H1 (cell line): ENCODE data around the gene SECISBP2. TPM values are rescaled to one million over a fixed set of nuclear protein-coding genes. Genes with fewer than 3 reads are reported as not detected.

Source experiments
- ASH2L ChIP-seq: fragments of 200-600, 300-600 bp; sonication (generic); IDR thresholded peaks from one replicate; pipeline ENCODE4 v1.7.1; 2017; ENCODE audit warnings: low read length
- CBX8 ChIP-seq: fragments of 300-800, 300-1000 bp; sonication (generic); IDR thresholded peaks from 2 replicates; pipeline ENCODE4 v1.7.1; 2016; ENCODE audit warnings: low read depth, low read length, borderline replicate concordance
- POU5F1 ChIP-seq: IDR thresholded peaks from 2 replicates; pipeline ENCODE4 v1.6.1; 2011; ENCODE audit warnings: low read depth, mild to moderate bottlenecking, low read length, moderate library complexity
- RNF2 ChIP-seq: fragments of 200-900, 300-1000 bp; sonication (generic); IDR thresholded peaks from 2 replicates; pipeline ENCODE4 v1.7.1; 2016; ENCODE audit warnings: borderline replicate concordance, low read depth, mild to moderate bottlenecking, antibody characterized with exemption, low read length; ENCODE audit not compliant: poor library complexity, severe bottlenecking; ENCODE audit errors: missing control alignments
- SIRT6 ChIP-seq: IDR thresholded peaks from one replicate; pipeline ENCODE4 v1.7.1; 2012; ENCODE audit warnings: low read length, inconsistent platforms
- YY1 ChIP-seq: IDR thresholded peaks from 2 replicates; pipeline ENCODE4 v1.6.1; 2011; ENCODE audit warnings: low read depth, mild to moderate bottlenecking, low read length
- polyA plus RNA-seq, 7 experiments: library from polyadenylated mRNA; depleted of rRNA in 3 of 7; stranded (reverse) in 5 of 7; unstranded in 2 of 7; fragments of >200 nt in 5 of 7; fragments of 200-250 nt in 2 of 7; gene quantifications; 1 replicate in 5 of 7; 2 replicates in 1 of 7; 4 replicates in 1 of 7; pipeline versions ENCODE4 v1.2.1 to v1.2.3, GENCODE V29; 2011 to 2013; ENCODE audit warnings: missing spikeins in 2 of 7, mixed read lengths in 2 of 7
- total RNA-seq: library from RNA; stranded (reverse); fragmentation: NEBNext Ultra II Directional; extraction: Animal tissue kit (Norgen Biotek cat#: 25700); gene quantifications from 2 replicates; pipeline ENCODE4 v1.2.1, GENCODE V29; 2021

Gene SECISBP2
- total and polyA plus RNA-seq, 2 of the 8 experiments (the other 6 are each of a cell fraction or from before 2014, with no cell fraction given), result 39.0 to 61.7 TPM

DNA sequence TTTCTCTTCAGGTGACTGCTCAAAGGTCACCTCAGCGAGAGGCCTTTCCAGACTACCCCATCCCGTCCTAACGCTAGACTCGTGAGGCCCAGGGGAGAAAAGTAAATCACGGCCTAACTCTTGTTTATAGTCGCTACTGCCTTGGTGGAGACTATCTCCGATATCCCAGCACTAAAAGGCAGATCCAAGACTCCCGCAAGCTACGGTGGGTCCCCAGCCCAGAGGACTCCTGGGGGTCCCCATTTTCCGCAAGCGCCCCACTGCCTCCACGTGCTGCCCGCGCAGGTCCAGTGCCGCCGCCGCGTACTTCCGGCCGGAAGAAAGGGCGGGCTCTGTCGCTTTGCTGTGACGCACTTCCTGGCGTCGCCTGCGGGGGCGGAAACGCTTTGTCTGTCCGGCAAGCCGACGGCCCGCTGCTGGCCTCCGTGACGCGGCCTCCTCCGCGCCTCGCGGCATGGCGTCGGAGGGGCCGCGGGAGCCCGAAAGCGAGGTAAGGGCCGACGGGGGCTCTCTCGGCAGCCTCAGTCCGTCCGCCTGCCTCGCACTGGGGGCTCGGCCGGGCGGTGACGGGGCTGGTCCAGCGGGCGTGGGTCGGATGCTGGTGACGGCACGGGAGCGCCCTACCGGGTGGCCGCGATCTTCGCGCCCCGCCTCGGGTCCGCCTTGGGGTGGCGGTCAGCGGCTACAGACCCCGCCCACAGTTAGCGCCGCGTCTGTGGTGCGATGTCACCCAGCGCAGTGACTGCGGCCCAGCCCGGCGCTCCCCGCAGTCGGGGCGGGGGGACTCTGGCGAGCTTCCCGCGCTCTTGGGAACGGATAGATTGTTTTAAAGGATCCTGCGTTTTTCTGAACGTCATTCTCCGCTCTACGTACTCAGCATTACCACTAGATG is at the start of gene SECISBP2 (continued):
- TF ChIP-seq YY1 (no peak; the same call in 1 of the 2 replicates), RNF2 (no peak), ASH2L (peak; percentile 98), CBX8 (no peak), SIRT6 (no peak), POU5F1 (no peak)
